Fibroblast of pulmonary artery (primary cell): ENCODE measurements around the gene EFNA4.

ENCODE experiments used
- DNase-seq: peaks from one replicate; pipeline ENCODE4 v3.0.0-alpha.2; 2010; ENCODE audit warnings: low read depth
- H3K4me3 ChIP-seq: replicated peaks from 2 replicates; pipeline ENCODE4 v1.5.1; 2011; ENCODE audit warnings: low read depth, mild to moderate bottlenecking, control low read depth, low read length, moderate library complexity
- CTCF ChIP-seq: IDR thresholded peaks from 2 replicates; pipeline ENCODE4 v1.5.1; 2011; ENCODE audit warnings: mild to moderate bottlenecking, control low read depth, low read length, inconsistent platforms; ENCODE audit errors: missing control alignments

The EFNA4 gene

DNA sequence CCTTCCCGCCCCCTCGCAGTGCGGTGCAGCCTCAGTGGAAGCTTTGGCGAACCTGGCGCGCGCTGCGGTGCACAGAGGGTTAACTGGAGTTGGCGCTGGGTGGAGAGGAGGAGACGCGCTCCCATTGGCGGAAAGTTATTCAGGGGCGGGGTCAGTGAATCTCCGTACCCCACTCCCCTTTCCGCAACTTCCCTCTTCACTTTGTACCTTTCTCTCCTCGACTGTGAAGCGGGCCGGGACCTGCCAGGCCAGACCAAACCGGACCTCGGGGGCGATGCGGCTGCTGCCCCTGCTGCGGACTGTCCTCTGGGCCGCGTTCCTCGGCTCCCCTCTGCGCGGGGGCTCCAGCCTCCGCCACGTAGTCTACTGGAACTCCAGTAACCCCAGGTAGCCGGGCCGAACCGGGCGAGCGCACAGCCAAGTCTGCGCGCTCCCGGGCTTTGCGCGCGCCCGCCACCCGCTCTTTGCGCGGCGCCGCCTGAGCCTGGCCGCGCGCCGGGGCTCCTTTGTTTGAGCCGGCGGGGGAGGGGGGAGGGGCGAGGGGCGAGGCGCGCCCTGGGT, at the start of gene EFNA4:
TSS of gene EFNA4 (plus strand) at position 191 of the 561 bp plus-strand sequence. CDS start at position 275, 84 bp downstream.
- peak; percentile 84 for DNase-seq
- peak within 1 kb of the TSS; percentile 89 for H3K4me3 ChIP-seq
- no peak for TF ChIP-seq CTCF

- DNase-seq: no peak
- TF ChIP-seq CTCF: no peak
- H3K4me3 ChIP-seq: no peak overlapping the region
Observed at GRCh38 chr1:155014709-155015508, 48.6 kb upstream of the EFNA4 start.

DNA sequence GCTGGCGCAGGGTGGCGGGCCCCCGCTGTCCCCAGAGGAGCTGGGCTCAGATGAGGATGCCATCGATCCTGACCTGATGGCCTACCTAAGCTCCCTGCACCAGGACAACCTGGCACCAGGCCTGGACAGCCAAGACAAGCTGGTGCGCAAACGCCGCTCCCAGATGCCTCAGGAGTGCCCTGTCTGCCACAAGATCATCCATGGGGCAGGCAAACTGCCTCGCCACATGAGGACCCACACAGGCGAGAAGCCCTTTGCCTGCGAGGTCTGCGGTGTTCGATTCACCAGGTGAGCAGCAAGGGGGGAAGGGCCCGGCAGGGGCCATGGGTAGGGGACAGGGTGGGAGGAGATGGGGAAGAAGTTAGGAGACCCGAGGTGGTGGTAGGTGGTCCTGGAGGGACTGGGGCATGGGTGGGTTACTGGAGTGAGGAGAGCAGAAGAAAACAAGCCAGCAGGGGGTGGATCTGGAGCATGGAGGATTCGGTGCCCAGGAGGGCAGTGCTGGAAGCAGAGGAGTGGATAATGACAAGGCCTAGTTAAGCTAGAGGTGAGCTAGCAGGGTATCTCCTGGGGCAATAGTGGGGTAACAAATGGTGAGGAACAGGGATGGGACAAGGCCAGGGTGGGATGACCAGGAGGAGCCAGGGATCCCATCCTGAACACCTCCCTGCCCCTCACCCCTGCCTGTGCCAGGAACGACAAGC, 47.9 kb upstream of the EFNA4 start:
- no peak for DNase-seq
- no peak for TF ChIP-seq CTCF
- no peak overlapping the region for H3K4me3 ChIP-seq

DNA sequence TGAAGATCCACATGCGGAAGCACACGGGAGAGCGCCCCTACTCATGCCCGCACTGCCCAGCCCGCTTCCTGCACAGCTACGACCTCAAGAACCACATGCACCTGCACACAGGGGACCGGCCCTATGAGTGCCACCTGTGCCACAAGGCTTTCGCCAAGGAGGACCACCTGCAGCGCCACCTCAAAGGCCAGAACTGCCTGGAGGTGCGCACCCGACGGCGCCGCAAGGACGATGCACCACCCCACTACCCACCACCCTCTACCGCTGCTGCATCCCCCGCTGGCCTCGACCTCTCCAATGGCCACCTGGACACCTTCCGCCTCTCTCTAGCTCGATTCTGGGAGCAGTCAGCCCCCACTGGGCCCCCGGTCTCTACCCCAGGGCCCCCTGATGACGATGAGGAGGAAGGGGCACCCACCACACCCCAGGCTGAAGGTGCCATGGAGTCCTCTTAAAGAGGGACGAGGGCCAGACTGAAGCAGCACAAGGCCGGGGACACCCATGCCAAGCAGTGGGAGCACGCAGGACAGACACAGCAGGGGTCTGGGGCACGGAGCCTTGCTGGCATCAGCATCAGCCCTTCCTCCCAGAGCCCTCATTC, 47.2 kb upstream of the EFNA4 start:
- H3K4me3 ChIP-seq: no peak overlapping the region

DNA sequence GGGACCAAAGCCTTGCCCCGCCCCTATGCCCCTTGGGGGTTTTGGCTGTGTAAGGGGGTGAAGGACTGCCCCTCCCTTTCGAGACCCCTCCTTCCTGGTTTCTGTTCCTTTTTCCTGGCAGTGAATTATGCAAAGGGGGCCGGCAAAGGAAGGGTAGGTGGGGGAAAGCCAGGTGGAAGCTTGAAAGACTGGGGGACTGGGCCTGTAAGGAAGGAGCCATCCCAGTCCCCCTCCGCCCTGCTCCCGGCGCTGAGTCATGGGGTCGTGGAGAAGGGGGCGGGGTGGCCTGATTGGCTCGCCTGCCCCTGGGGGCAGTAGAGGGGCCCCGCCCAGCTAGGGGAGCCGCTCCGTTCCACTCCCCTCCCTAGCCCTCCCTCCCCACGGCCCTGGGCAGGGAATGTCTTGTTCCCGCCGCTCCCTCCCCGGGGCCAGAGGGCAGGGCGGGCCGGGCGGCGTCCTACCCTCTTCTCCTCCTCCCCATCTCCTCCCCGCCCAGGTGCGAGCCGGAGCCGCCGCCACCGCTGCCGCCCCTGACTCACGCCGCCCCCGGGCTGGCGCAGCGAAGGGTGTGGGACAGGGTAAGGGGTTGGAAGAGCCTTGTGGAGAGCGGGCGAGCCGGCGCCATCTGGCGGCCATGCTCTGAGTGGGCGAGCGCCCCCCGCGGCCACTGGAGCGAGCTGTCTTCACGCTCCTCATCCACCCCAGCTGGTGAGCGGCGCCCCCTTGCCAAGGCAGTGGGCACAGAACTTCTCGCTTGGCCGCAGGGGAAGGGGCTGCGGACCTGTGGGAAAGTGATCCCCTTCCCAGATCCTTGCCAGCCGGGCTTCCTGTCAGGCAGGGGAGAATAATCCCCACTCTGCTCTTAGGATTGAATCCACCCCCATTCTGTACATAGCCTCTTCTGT, 46.2 kb upstream of the EFNA4 start:
- peak; percentile 86 for DNase-seq
- peak; percentile 90 for TF ChIP-seq CTCF
- peak overlapping the region; percentile 41 for H3K4me3 ChIP-seq

More for the DNA sequence above, 47.2 kb upstream of the EFNA4 start:
- DNase-seq: no peak
- TF ChIP-seq CTCF: no peak

DNA sequence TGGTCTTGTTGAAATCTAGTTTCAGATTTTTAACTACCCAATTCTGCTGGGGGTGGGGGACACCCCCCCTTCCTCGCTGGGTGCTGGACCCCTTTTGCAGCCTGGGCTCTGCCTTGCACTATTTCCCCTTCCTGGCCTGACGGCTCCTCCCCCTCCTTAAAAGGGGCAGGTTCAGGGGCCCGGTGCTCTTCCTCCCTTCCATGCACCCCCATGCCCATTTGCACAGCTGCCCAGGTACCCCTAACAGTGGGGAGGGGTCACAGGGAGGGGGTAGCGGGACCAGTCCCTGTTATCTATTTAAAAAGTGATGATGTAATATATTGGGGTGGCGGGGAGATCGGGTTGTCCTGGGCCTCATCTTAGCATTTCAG, 45.6 kb upstream of the EFNA4 start:
- peak overlapping the region; percentile 41 for H3K4me3 ChIP-seq
- no peak for DNase-seq
- TF ChIP-seq CTCF: no peak
